ENCODE results near the gene DIPK1C. TPM values are rescaled to one million over a fixed set of nuclear protein-coding genes. Genes with fewer than 3 reads are reported as not detected.

DIPK1C gene
- total and polyA plus RNA-seq, 2 experiments from 2014 or later, result 0.07 TPM; not detected in 1

DNA sequence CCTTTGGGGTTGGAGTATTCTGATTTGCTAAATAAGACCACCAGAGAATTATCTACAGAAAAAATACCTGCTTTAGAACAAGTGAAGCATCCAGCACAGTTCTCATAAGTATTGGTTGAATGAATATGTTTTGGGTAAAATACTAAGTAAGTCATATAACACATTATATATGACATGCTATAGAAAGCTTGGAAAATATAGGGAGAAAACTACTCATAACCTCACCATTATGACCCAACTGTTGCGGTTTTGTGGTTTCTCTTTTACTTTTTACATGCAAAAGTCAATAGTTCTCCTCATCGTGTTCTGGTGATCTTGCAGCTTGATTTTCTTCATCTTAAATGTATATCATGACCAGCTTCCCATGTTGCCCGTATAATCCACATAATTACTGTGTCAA lies 66.2 kb downstream of the DIPK1C start:
- Histone ChIP-seq H2AFZ (no peak overlapping the region), H3K27ac (ENCODE audit: low read depth) (no peak overlapping the region), H3K9me2 (ENCODE audit: insufficient read depth) (no peaks in the 10 kb centered on the region), H3K4me3 (no peak overlapping the region), H3K36me3 (ENCODE audit: insufficient read depth) (no peaks in the 10 kb centered on the region), H3K4me2 (no peak overlapping the region), H3K4me1 (ENCODE audit: insufficient read depth) (no peaks in the 10 kb centered on the region), H3K27me3 (ENCODE audit: insufficient read depth) (no peaks in the 10 kb centered on the region), H4K20me1 (replicated peaks; ENCODE audit: insufficient read depth) (no peaks in the 10 kb centered on the region), H3F3A (replicated peaks; ENCODE audit: low read depth) (no peaks in the 10 kb centered on the region), H3K79me2 (replicated peaks; ENCODE audit: insufficient read depth) (no peaks in the 10 kb centered on the region)
- no peak overlapping the region for H3K4me3 Mint-ChIP-seq
- H3K4me1 Mint-ChIP-seq, result peaks cover 4% of the 10 kb centered on the region; the same call in 1 of the 3 replicates
- no peaks in the 10 kb centered on the region; the same call in 2 of the 3 replicates for H3K9me3 Mint-ChIP-seq
- H3K27ac Mint-ChIP-seq, result no peak overlapping the region
- no peak for ATAC-seq
- DNase-seq (ENCODE audit: low spot score), result no peak
- H3K36me3 Mint-ChIP-seq (ENCODE audit: low read depth), result no peaks in the 10 kb centered on the region
- TF ChIP-seq EZH2 (IDR thresholded peaks at IDR 0.05; ENCODE audit: low read depth, unreplicated experiment) (no peak), CREB1 (CRISPR knock-in tag; IDR thresholded peaks at IDR 0.05; ENCODE audit: low read depth) (no peak), ZNF114 (CRISPR knock-in tag; IDR thresholded peaks at IDR 0.05) (no peak), ZNF462 (CRISPR knock-in tag; IDR thresholded peaks at IDR 0.05) (no peak), CTCF (conservative IDR thresholded peaks at IDR 0.05; ENCODE audit: low read depth in 2 of 2) (no peak), ZNF331 (CRISPR knock-in tag; IDR thresholded peaks at IDR 0.05; ENCODE audit: low read depth) (no peak)
- H3K27me3 Mint-ChIP-seq (ENCODE audit: insufficient read depth, low read depth, poor library complexity), result peaks cover 6% of the 10 kb centered on the region
